ENCODE measurements around the gene ARHGAP18.

The ARHGAP18 gene

GRCh38 chr6:129635396-129636130, 74.4 kb downstream of the ARHGAP18 start:
- TF ChIP-seq, protein P1, sequence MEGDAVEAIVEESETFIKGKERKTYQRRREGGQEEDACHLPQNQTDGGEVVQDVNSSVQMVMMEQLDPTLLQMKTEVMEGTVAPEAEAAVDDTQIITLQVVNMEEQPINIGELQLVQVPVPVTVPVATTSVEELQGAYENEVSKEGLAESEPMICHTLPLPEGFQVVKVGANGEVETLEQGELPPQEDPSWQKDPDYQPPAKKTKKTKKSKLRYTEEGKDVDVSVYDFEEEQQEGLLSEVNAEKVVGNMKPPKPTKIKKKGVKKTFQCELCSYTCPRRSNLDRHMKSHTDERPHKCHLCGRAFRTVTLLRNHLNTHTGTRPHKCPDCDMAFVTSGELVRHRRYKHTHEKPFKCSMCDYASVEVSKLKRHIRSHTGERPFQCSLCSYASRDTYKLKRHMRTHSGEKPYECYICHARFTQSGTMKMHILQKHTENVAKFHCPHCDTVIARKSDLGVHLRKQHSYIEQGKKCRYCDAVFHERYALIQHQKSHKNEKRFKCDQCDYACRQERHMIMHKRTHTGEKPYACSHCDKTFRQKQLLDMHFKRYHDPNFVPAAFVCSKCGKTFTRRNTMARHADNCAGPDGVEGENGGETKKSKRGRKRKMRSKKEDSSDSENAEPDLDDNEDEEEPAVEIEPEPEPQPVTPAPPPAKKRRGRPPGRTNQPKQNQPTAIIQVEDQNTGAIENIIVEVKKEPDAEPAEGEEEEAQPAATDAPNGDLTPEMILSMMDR (IDR thresholded peaks at IDR 0.05; ENCODE audit: extremely low read depth, missing control alignments): no peak
- DNase-seq (ENCODE audit: low spot score): no peak

- TF ChIP-seq, protein P1 (IDR thresholded peaks at IDR 0.05; ENCODE audit: extremely low read depth, missing control alignments): no peak
- DNase-seq (ENCODE audit: low spot score): no peak
Measured at GRCh38 chr6:129634411-129635230, 75.4 kb downstream of the ARHGAP18 start.

DNA sequence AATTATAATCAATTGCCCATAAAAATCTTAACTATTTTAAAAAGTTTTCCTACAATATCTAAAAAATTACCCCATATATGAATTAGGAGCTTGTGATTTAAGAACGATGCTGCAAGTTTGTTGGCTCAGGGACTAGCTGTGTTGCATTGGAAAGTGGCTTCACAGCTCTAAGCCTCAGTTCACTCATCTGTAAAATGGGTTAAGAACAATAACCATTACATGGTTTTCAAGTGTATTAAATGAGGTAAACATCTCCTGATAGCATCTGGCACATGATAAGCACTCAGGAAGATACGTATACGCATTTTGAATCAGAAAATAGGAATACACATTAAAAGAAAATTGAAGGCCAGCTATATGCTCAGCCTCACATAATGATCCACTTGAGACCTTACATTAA, 76.4 kb downstream of the ARHGAP18 start:
- no peak for DNase-seq (ENCODE audit: low spot score)
- TF ChIP-seq, protein P1 (IDR thresholded peaks at IDR 0.05; ENCODE audit: extremely low read depth, missing control alignments): no peak

DNA sequence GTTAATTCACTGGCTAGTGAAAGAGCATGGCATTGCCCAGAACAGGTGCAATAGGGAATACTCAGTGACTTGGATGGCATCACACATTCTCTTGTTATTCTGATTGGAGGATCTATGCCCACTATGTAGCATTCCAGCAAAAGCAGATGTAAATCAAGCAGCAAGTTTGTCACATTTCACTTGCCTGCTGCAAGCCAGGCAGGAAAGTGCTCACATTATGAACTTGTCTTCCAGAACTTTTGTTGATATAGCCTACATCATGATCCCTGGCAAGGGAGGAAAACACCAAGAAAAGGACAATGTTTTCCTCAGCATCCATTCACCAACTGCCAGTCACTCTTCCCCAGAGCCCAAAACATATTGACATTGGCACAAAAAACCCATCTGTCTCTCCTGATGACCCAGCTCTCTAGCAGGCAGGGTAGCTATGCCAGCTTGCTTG, 77.8 kb downstream of the ARHGAP18 start:
- DNase-seq (ENCODE audit: low spot score): no peak
- TF ChIP-seq, protein P1 (IDR thresholded peaks at IDR 0.05; ENCODE audit: extremely low read depth, missing control alignments): no peak

DNA sequence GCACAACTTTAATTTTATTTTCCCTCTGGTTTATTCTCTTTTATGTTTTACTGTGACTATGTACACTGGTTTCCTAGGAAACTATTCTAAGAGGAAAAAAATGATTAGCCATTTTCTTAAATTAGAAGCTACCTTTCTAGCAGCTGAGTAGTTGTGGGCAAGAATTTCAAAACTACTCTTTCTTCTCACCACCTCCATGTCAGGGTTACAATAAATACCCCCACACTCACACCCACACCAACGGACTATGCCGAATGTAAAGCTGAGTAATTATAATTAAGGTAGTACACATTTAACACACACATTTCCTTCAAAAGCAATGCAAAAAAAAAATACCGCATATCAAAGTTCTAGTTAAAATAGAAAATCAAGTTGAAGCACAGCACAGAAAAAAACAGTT, 78.9 kb downstream of the ARHGAP18 start:
- TF ChIP-seq, protein P1 (IDR thresholded peaks at IDR 0.05; ENCODE audit: extremely low read depth, missing control alignments): no peak
- DNase-seq (ENCODE audit: low spot score): no peak

DNA sequence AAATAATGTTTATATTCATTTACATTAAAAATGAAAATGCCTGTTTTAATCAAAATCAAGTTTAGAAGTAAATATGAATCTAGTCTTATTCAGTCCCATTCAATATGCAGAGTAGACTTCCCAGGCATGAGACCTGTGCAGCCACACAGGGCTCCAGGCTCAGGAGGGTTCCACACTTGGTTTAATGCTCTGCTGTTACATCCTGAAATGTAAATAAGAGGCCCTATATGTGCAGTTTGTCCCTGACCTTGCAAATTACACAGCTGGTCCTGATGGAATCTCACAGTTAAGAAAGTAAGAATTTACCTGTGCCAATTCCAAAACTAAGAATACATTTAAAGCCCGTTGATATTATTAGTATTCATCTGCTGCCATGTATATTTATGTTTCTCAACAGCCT, 79.4 kb downstream of the ARHGAP18 start:
- TF ChIP-seq, protein P1 (IDR thresholded peaks at IDR 0.05; ENCODE audit: extremely low read depth, missing control alignments): no peak
- no peak for DNase-seq (ENCODE audit: low spot score)
